ENCODE data around the gene FAM25A. TPM values are rescaled to one million over a fixed set of nuclear protein-coding genes. Genes with fewer than 3 reads are reported as not detected.

FAM25A gene
- total RNA-seq, 1 donor from 2014 or later: not detected

GRCh38 chr10:87053577-87054181 is 33.6 kb downstream of the FAM25A start:
- intact Hi-C loops (cut with micrococcal nuclease): no loop called here
- DNase-seq (no peak), ATAC-seq (peak; percentile 33)

GRCh38 chr10:87054373-87055295 is 34.5 kb downstream of the FAM25A start:
- DNase-seq: no peak
- intact Hi-C loops (cut with micrococcal nuclease): no loop called here
- ATAC-seq: peak; percentile 45

- intact Hi-C loops (cut with micrococcal nuclease): no loop called here
- DNase-seq (no peak), ATAC-seq (no peak)
Measured at GRCh38 chr10:87058171-87058570, 38.1 kb downstream of the FAM25A start.

GRCh38 chr10:87059401-87059800 is 39.3 kb downstream of the FAM25A start:
- ATAC-seq (no peak), DNase-seq (no peak)
- intact Hi-C loops (cut with micrococcal nuclease): no loop called here

GRCh38 chr10:87060280-87060928 is 40.3 kb downstream of the FAM25A start:
- intact Hi-C loops (cut with micrococcal nuclease): no loop called here
- ATAC-seq: no peak
- no peak for DNase-seq

GRCh38 chr10:87064651-87065050 is 44.6 kb downstream of the FAM25A start:
- intact Hi-C loops (cut with micrococcal nuclease): no loop called here
- DNase-seq (no peak), ATAC-seq (no peak)

- DNase-seq (no peak), ATAC-seq (no peak)
- intact Hi-C loops (cut with micrococcal nuclease): no loop called here
Measured at GRCh38 chr10:87066178-87066577, 46.1 kb downstream of the FAM25A start.

- DNase-seq (no peak), ATAC-seq (no peak)
- intact Hi-C loops (cut with micrococcal nuclease): no loop called here
Measured at GRCh38 chr10:87066865-87067264, 46.8 kb downstream of the FAM25A start.

- no peak for DNase-seq
- intact Hi-C loops (cut with micrococcal nuclease): no loop called here
Measured at GRCh38 chr10:87068281-87068680, 48.2 kb downstream of the FAM25A start.

GRCh38 chr10:87072449-87072848 is 52.4 kb downstream of the FAM25A start:
- no peak for DNase-seq
- ATAC-seq: no peak
- intact Hi-C loops (cut with micrococcal nuclease): no loop called here

More at GRCh38 chr10:87068281-87068680, 48.2 kb downstream of the FAM25A start:
- ATAC-seq: no peak

Other genes starting within 250 kb of the FAM25A start
- gene MMRN2, start 62.7 kb upstream of the FAM25A start, total RNA-seq: 31.3 TPM
- 21.2 TPM for gene SNCG, start 61.7 kb upstream of the FAM25A start, total RNA-seq
- 41.8 TPM for gene ADIRF, start 51.8 kb upstream of the FAM25A start, total RNA-seq
- gene GLUD1, start 74.5 kb downstream of the FAM25A start, total RNA-seq: 106 TPM
- 12.1 TPM for gene SHLD2, start 74.9 kb downstream of the FAM25A start, total RNA-seq
- 1.9 TPM for gene NUTM2A, start 205.2 kb downstream of the FAM25A start, total RNA-seq

All from left ventricle myocardium superior (tissue), 1 donor.